H1 (cell line): Measurements from ENCODE around the gene IQGAP1. TPM values are rescaled to one million over a fixed set of nuclear protein-coding genes. Genes with fewer than 3 reads are reported as not detected.

Experiments used
- FOSL1 ChIP-seq: IDR thresholded peaks from 2 replicates; pipeline ENCODE4 v1.6.1; 2011; ENCODE audit warnings: mild to moderate bottlenecking, low read depth, low read length, moderate library complexity; ENCODE audit not compliant: insufficient read depth
- KDM1A ChIP-seq: fragments of 200-600, 300-600 bp; sonication (generic); IDR thresholded peaks from 2 replicates; pipeline ENCODE4 v1.7.1; 2016; ENCODE audit warnings: mild to moderate bottlenecking, low read length, borderline replicate concordance
- KDM5A ChIP-seq: fragments of 200-600 bp; IDR thresholded peaks from 2 replicates; pipeline ENCODE4 v1.7.1; 2012; ENCODE audit warnings: mild to moderate bottlenecking, low read length, inconsistent platforms, mixed read lengths
- MAFK ChIP-seq: IDR thresholded peaks from 2 replicates; pipeline ENCODE4 v1.6.1; 2012; ENCODE audit warnings: low read depth, mild to moderate bottlenecking, improper control_type of control experiment, low read length
- RNF2 ChIP-seq: fragments of 200-900, 300-1000 bp; sonication (generic); IDR thresholded peaks from 2 replicates; pipeline ENCODE4 v1.7.1; 2016; ENCODE audit warnings: borderline replicate concordance, low read depth, mild to moderate bottlenecking, antibody characterized with exemption, low read length; ENCODE audit not compliant: poor library complexity, severe bottlenecking; ENCODE audit errors: missing control alignments
- RXRA ChIP-seq: IDR thresholded peaks from 2 replicates; pipeline ENCODE4 v1.6.1; 2011; ENCODE audit warnings: low read depth, mild to moderate bottlenecking, low read length, moderate library complexity; ENCODE audit not compliant: insufficient read depth
- polyA plus RNA-seq, 7 experiments: library from polyadenylated mRNA; depleted of rRNA in 3 of 7; stranded (reverse) in 5 of 7; unstranded in 2 of 7; fragments of >200 nt in 5 of 7; fragments of 200-250 nt in 2 of 7; gene quantifications; 1 replicate in 5 of 7; 2 replicates in 1 of 7; 4 replicates in 1 of 7; pipeline versions ENCODE4 v1.2.1 to v1.2.3, GENCODE V29; 2011 to 2013; ENCODE audit warnings: missing spikeins in 2 of 7, mixed read lengths in 2 of 7
- total RNA-seq: library from RNA; stranded (reverse); fragmentation: NEBNext Ultra II Directional; extraction: Animal tissue kit (Norgen Biotek cat#: 25700); gene quantifications from 2 replicates; pipeline ENCODE4 v1.2.1, GENCODE V29; 2021
- TF ChIP-seq, protein P1 (sequence below): fragments of 300-600 bp; sonication (generic); IDR thresholded peaks from 2 replicates; pipeline ENCODE4 v1.7.1; 2012; ENCODE audit warnings: low read length, moderate library complexity, mild to moderate bottlenecking, inconsistent platforms; ENCODE audit not compliant: insufficient replicate concordance
- TF ChIP-seq, protein P2 (sequence below): IDR thresholded peaks from 2 replicates; pipeline ENCODE4 v1.6.1; 2011; ENCODE audit warnings: low read length, improper control_type of control experiment

IQGAP1 gene
- total and polyA plus RNA-seq, 2 of the 8 experiments (the other 6 are each of a cell fraction or from before 2014, with no cell fraction given) = 56.0 to 138 TPM

GRCh38 chr15:90394074-90394473 is 6.0 kb downstream of the IQGAP1 start (continued):
- TF ChIP-seq, protein P1, sequence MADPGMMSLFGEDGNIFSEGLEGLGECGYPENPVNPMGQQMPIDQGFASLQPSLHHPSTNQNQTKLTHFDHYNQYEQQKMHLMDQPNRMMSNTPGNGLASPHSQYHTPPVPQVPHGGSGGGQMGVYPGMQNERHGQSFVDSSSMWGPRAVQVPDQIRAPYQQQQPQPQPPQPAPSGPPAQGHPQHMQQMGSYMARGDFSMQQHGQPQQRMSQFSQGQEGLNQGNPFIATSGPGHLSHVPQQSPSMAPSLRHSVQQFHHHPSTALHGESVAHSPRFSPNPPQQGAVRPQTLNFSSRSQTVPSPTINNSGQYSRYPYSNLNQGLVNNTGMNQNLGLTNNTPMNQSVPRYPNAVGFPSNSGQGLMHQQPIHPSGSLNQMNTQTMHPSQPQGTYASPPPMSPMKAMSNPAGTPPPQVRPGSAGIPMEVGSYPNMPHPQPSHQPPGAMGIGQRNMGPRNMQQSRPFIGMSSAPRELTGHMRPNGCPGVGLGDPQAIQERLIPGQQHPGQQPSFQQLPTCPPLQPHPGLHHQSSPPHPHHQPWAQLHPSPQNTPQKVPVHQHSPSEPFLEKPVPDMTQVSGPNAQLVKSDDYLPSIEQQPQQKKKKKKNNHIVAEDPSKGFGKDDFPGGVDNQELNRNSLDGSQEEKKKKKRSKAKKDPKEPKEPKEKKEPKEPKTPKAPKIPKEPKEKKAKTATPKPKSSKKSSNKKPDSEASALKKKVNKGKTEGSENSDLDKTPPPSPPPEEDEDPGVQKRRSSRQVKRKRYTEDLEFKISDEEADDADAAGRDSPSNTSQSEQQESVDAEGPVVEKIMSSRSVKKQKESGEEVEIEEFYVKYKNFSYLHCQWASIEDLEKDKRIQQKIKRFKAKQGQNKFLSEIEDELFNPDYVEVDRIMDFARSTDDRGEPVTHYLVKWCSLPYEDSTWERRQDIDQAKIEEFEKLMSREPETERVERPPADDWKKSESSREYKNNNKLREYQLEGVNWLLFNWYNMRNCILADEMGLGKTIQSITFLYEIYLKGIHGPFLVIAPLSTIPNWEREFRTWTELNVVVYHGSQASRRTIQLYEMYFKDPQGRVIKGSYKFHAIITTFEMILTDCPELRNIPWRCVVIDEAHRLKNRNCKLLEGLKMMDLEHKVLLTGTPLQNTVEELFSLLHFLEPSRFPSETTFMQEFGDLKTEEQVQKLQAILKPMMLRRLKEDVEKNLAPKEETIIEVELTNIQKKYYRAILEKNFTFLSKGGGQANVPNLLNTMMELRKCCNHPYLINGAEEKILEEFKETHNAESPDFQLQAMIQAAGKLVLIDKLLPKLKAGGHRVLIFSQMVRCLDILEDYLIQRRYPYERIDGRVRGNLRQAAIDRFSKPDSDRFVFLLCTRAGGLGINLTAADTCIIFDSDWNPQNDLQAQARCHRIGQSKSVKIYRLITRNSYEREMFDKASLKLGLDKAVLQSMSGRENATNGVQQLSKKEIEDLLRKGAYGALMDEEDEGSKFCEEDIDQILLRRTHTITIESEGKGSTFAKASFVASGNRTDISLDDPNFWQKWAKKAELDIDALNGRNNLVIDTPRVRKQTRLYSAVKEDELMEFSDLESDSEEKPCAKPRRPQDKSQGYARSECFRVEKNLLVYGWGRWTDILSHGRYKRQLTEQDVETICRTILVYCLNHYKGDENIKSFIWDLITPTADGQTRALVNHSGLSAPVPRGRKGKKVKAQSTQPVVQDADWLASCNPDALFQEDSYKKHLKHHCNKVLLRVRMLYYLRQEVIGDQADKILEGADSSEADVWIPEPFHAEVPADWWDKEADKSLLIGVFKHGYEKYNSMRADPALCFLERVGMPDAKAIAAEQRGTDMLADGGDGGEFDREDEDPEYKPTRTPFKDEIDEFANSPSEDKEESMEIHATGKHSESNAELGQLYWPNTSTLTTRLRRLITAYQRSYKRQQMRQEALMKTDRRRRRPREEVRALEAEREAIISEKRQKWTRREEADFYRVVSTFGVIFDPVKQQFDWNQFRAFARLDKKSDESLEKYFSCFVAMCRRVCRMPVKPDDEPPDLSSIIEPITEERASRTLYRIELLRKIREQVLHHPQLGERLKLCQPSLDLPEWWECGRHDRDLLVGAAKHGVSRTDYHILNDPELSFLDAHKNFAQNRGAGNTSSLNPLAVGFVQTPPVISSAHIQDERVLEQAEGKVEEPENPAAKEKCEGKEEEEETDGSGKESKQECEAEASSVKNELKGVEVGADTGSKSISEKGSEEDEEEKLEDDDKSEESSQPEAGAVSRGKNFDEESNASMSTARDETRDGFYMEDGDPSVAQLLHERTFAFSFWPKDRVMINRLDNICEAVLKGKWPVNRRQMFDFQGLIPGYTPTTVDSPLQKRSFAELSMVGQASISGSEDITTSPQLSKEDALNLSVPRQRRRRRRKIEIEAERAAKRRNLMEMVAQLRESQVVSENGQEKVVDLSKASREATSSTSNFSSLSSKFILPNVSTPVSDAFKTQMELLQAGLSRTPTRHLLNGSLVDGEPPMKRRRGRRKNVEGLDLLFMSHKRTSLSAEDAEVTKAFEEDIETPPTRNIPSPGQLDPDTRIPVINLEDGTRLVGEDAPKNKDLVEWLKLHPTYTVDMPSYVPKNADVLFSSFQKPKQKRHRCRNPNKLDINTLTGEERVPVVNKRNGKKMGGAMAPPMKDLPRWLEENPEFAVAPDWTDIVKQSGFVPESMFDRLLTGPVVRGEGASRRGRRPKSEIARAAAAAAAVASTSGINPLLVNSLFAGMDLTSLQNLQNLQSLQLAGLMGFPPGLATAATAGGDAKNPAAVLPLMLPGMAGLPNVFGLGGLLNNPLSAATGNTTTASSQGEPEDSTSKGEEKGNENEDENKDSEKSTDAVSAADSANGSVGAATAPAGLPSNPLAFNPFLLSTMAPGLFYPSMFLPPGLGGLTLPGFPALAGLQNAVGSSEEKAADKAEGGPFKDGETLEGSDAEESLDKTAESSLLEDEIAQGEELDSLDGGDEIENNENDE = no peak
- TF ChIP-seq RNF2 (no peak), RXRA (no peak), KDM5A (no peak), KDM1A (no peak; the same call in 1 of the 2 replicates), MAFK (no peak), FOSL1 (no peak)
- TF ChIP-seq, protein P2, sequence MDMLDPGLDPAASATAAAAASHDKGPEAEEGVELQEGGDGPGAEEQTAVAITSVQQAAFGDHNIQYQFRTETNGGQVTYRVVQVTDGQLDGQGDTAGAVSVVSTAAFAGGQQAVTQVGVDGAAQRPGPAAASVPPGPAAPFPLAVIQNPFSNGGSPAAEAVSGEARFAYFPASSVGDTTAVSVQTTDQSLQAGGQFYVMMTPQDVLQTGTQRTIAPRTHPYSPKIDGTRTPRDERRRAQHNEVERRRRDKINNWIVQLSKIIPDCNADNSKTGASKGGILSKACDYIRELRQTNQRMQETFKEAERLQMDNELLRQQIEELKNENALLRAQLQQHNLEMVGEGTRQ = no peak
- TF ChIP-seq, all 59 proteins: peak for 0
